NCI-H1930 (cell line): ENCODE results near the gene MYO1D.
A peak's percentile ranks its signal among the peaks of the same experiment; 100 is the strongest.

Experiments
- DNase-seq, 2 experiments: peaks; one replicate each; lab custom pipeline; 2025; lab: John Stamatoyannopoulos, UW

Gene MYO1D

GRCh38 chr17:32487473-32488176, 389.3 kb downstream of the MYO1D start:
- no peak for DNase-seq

DNA sequence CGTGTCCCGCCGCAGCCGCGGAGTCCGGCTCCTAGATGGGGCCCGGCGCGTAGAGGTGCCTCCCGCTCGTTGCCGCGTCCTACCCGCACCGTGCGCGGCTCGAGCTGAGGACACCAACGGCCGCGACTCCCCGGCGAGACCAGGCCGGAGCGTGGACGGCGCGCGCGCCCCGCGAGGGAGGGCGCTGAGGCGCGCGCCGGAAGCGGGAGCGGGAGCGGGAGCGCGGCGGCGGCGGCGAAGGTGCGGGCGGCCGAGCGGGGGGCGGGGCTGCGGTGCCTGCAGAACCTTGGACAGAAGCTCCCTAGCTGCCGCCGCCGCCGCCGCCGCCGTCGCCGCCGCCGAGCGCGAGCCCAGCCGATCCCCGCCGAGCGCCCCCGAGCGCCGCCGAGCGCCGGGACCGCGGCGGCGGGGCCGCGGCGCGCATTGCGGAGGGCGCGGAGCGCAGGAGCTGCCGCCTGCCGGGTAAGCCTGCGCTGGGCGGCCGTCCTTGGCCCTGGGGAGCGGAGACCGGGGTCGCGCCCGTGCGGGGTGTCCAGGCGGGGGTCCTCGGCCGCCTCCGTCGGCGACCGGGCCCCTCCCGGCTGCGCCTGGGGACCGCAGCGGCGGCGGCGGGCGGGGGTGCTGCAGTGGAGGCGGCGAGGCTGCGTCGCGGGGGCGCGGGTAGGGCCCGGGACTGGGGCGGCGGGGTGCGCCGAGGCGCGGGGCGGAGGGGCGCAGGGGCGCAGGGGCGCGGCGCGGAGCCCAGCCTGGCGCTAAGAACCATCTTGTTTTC, 390.0 kb downstream of the MYO1D start, which contains the start of gene CDK5R1:
Gene CDK5R1, plus strand, starts transcription at position 293 of the 772 bp plus-strand sequence. CDS start 628 bp downstream, outside the sequence.
- peak; percentile 78 to 82 for DNase-seq

- DNase-seq: peak; percentile 78 to 84
Measured at GRCh38 chr17:32486111-32486700, 390.7 kb downstream of the MYO1D start.

- DNase-seq: no peak
Measured at GRCh38 chr17:32485261-32486110, 391.4 kb downstream of the MYO1D start.

DNA sequence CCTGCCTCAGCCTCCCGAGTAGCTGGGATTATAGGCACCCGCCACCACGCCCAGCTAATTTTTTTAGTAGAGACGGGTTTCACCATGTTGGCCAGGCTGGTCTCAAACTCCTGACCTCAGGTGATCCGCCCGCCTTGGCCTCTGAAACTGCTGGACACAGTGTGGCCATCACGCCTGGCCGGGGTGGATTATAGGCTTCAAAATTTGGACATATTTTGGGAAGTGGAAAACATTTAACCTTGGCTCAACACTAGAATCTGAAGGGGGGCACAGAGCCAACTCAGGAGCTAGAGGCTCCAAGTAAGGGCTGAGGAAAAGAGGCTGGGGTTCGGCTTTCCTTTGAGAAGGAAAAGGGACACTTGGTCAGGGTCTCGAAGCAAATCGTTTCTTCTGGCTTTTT, 392.3 kb downstream of the MYO1D start:
- no peak for DNase-seq

DNA sequence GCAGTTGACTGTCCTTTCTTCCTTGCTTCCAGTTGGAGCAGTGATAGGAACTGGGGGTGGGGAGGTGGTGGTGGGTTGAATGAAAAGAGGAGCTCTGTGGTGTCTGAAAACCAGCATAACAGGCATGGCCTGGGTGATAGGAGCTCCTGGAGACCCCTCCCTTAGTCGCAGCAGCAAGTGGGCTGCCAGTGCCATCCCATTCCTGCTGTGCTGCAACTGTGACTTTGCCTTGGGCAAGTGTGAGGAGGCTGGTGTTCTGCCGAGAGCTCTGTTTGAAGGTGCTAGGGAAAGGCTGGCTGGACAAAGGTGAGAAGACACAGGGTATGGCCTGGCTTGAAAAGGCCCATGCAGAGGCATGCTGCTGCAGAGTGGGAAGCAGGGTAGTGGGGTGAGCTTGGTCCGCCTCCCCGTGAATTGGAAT, 392.9 kb downstream of the MYO1D start:
- no peak for DNase-seq

- peak; percentile 33 to 53 for DNase-seq
Measured at GRCh38 chr17:32483451-32484019, 393.4 kb downstream of the MYO1D start.

DNA sequence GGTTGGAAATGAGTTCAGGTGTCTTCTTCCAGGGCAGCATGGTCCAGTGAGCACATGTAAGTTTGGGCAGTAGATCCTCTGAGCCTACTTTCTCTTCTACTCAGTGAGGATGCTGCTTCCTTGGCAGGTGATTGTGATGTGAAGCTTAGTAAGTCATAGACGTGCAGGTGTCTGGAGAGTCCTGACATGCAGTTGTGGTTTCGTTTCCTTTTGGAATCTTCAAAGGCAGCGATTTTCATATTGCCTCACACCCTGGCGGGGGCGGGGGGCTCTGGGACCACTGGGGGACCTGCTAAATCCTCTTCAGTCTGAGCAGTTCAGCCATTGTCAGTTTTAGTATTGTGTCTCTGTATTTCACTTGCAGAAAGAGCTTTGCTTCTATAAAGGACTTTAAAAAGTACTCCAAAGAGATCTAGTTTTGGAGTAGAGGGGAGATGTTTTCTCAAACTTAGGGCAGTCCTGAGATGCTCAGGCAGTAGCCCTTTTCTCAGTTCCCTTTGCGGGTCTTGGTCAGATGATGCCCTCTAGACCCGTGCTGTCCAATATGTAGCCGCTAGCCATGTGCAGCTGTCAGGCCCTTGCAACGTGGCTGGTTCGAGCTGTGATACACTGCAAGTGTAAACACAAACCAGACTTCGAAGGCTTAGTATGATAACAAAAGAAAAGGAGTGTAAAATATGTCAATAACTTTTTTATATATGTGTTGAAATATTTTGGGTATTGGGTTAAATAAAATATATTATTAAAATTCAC, 394.2 kb downstream of the MYO1D start:
- DNase-seq: no peak

DNA sequence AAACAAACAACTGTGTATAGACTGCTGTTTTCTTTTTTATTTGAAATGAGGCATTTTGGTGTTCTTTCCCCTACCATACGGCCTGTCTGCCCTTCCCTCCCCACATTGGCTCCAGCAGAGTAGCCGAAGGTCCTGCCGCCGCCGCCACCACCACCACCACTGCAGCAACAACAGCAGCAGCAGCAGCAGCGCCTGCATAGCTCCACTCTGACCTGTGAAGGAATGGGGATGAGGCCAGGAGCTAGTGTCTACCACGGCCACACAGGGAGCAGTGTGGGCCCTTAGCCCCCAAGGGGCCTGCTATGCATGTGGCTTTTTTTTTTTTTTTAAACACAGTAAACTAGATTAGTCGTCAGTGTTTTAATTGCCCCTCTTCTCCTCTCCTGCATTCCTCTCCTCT, 395.7 kb downstream of the MYO1D start:
- no peak for DNase-seq

DNA sequence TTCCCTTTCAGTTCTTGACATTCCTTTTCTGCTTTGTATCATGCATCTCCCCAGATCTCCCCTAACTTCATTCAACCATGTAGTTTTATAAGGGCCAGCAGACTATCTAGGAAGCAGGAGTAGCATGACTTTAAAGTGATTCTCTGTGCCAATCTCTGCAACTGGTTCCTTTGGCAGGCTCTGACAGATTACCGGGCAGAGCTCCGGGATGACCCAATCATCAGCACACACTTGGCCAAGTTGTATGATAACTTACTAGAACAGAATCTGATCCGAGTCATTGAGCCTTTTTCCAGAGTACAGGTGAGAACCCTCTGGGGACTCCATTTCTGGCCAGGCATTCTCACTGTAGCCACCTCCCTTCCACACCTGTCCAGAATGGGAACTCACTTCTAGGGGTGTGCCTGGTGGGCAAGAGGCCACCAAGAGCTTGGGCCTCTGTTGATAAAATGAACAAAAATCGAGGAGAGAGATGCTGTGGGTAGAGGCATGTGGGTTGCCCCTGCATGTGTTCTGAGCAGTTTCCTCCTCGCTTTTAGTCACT, 397.8 kb downstream of the MYO1D start:
- no peak for DNase-seq

DNA sequence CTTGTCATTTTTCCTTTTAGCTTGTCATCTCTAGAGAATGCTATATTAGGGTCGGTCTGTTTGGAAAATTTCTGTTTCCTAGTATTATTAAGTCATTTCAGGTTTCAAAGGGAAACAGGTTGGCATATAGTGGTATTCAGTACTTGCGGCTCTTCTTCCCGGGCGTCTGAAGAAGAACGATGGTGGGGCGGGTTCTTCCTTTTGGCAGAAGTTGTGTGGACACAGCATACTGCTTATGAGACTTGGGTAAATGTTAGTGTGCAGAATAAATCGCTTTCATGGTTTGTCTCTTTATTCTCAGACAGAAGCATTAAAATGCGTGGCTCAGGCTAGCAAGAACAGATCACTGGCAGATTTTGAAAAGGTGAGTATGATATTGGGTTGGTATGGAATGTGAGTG, 399.7 kb downstream of the MYO1D start:
- no peak for DNase-seq

DNA sequence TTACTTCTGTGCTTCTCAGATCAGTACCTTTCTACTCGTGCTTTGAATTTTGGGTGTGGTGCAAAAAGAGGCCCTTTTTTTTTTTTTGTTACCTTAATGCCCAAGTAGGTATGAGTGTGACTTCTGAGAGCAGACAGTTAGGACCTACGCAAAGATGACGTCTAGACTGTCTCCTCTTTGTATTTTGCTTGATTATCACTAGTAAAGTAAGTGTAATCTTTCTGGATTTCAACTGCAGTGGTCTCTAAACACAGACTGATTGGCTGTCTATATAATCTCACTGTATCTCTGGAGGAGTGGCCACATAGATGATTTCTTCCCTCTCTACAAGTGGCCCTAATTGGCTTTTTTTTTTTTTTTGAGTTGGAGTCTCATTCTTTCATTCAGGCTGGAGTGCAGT, 401.7 kb downstream of the MYO1D start:
- DNase-seq: no peak

DNA sequence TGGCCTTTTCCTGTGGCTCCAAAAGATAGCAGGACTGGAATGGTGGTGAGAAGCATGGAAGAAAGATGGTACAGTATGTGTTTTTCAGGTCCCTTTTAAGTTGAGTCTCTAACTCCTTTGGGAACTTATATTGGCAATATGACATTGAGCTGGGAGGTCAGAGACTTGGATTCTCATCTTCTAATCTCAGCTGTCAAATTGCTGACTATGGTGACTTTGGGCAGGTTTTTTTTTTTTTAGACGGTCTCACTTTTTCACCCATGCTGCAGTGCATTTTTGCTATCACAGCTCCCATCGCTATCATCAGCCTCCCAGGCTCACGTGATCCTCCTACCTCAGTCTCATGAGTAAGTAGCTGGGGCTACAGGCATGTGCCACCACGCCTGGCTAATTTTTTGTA, 405.3 kb downstream of the MYO1D start:
- no peak for DNase-seq

GRCh38 chr17:32470405-32471167, 406.3 kb downstream of the MYO1D start:
- DNase-seq: no peak

DNA sequence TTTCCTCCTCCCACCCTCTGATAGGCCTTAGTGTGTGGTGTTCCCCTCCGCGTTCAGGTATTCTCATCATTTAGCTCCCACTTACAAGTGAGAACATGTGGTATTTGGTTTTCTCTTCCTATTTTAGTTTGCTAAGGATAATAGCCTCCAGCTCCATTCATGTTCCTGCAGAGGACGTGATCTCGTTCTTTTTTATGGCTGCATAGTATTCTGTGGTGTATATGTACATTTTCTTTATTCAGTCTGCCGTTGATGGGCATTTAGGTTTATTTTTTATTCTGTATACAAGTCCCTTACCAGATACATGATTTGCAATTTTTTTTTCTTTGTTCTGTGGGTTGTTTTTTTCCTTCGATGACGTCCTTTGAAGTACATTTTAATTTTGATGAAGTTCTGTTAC, 409.0 kb downstream of the MYO1D start:
- DNase-seq: no peak

DNA sequence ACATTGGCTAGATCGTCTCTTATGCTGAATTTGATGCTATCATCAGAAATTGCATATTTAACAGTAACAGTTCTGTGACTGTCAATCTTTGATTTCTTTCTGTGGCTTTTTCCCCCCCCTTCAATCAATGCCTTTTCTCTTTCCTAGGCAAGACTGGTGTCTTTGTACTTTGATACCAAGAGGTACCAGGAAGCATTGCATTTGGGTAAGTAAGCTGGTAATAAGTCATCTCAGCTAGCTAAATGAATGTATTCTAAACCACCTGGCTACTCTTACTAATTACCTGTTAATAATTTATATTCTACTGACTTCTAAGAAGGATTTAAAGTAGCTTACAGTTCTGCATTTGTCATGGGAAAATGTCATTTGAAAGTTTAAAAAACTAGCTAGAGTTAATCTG, 412.6 kb downstream of the MYO1D start:
- DNase-seq: no peak

DNA sequence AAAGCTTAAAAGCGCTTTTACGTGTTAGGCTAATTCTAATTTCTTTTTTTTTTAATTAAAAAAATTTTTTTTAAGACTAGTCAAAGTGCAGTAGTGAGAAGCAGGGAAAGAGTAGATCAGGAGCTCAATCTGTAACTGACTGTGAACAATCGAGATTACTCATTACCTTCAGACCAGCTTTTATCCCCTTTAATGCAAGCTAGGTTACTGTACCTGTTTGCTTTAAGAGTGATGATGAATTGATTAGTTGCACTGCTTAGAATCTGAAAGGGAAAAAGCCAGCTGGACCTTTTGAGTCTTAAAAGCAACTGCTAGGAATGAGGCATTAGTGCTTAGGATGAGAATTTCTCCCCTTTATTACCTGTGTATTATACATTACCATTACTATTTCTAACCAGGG, 413.6 kb downstream of the MYO1D start:
- no peak for DNase-seq

GRCh38 chr17:32461853-32462617, 414.9 kb downstream of the MYO1D start:
- DNase-seq: peak in 1 of 2 experiments; percentile 26

- DNase-seq: no peak
Measured at GRCh38 chr17:32461498-32461852, 415.4 kb downstream of the MYO1D start.
